GM23248 (cell line): ENCODE data around the gene CSF1R. TPM values are rescaled to one million over a fixed set of nuclear protein-coding genes. Genes with fewer than 3 reads are reported as not detected.

ENCODE experiments used
- DNase-seq: peaks from one replicate; pipeline ENCODE4 v3.0.0-alpha.2; 2015
- H2AFZ ChIP-seq: fragments of 200-600 bp; sonication (generic); 2 replicates; pipeline ENCODE4 v1.6.1; 2016; ENCODE audit warnings: antibody characterized with exemption
- H3F3A ChIP-seq: fragments of 200-600 bp; sonication (generic); 2 replicates; pipeline ENCODE4 v1.6.1; 2016; ENCODE audit warnings: mild to moderate bottlenecking, antibody characterized with exemption, mixed run types; ENCODE audit not compliant: insufficient read depth
- H3K27ac ChIP-seq: fragments of 200-600 bp; sonication (generic); 2 replicates; pipeline ENCODE4 v1.5.1; 2016; ENCODE audit warnings: mild to moderate bottlenecking
- H3K27me3 ChIP-seq: fragments of 200-600 bp; sonication (generic); replicated peaks from 2 replicates; pipeline ENCODE4 v1.6.1; 2016; ENCODE audit warnings: mild to moderate bottlenecking; ENCODE audit not compliant: insufficient read depth
- H3K36me3 ChIP-seq: fragments of 200-600 bp; sonication (generic); 2 replicates; pipeline ENCODE4 v1.6.1; 2016; ENCODE audit warnings: low read depth, mild to moderate bottlenecking
- H3K4me1 ChIP-seq: fragments of 200-600 bp; sonication (generic); 2 replicates; pipeline ENCODE4 v1.6.1; 2016; ENCODE audit warnings: mild to moderate bottlenecking; ENCODE audit not compliant: insufficient read depth
- H3K4me2 ChIP-seq: fragments of 200-600 bp; sonication (generic); one replicate; pipeline ENCODE4 v1.6.1; 2016; ENCODE audit warnings: mild to moderate bottlenecking; ENCODE audit not compliant: unreplicated experiment
- H3K4me3 ChIP-seq: fragments of 200-600 bp; sonication (generic); 2 replicates; pipeline ENCODE4 v1.5.1; 2016; ENCODE audit warnings: mild to moderate bottlenecking
- H3K79me2 ChIP-seq: fragments of 200-600 bp; sonication (generic); 2 replicates; pipeline ENCODE4 v1.6.1; 2016; ENCODE audit warnings: mild to moderate bottlenecking; ENCODE audit not compliant: insufficient read depth
- H3K9ac ChIP-seq: fragments of 200-600 bp; sonication (generic); 2 replicates; pipeline ENCODE4 v1.6.1; 2016; ENCODE audit warnings: mild to moderate bottlenecking
- H3K9me2 ChIP-seq: fragments of 200-600 bp; sonication (generic); 2 replicates; pipeline ENCODE4 v1.6.1; 2016; ENCODE audit warnings: mixed run types, mild to moderate bottlenecking, moderate library complexity; ENCODE audit not compliant: insufficient read depth
- H3K9me3 ChIP-seq: fragments of 200-600 bp; sonication (generic); one replicate; pipeline ENCODE4 v1.6.1; 2017; ENCODE audit warnings: low read depth
- H4K20me1 ChIP-seq: fragments of 200-600 bp; sonication (generic); 2 replicates; pipeline ENCODE4 v1.6.0; 2016; ENCODE audit not compliant: insufficient read depth
- EZH2 ChIP-seq: fragments of 200-600 bp; sonication (generic); IDR thresholded peaks from 2 replicates; pipeline ENCODE4 v1.6.1; 2018; ENCODE audit warnings: antibody characterized with exemption, mild to moderate bottlenecking; ENCODE audit not compliant: insufficient read depth, poor library complexity, severe bottlenecking
- EZH2phosphoT487 ChIP-seq: fragments of 200-600 bp; sonication (generic); IDR thresholded peaks from 2 replicates; pipeline ENCODE4 v1.6.1; 2018; ENCODE audit warnings: antibody characterized with exemption, moderate library complexity, mild to moderate bottlenecking, low read depth; ENCODE audit not compliant: insufficient read depth
- whole genome bisulfite sequencing, 2 experiments: methylation state at CpG; one replicate each; pipeline ENCODE4 v1.1.6; 2015 to 2017; ENCODE audit warnings: low lambda C conversion rate in 2 of 2, low coverage in 1 of 2; ENCODE audit errors: missing lambda C conversion rate in 2 of 2; 5-methylcytosine and 5-hydroxymethylcytosine counted together
- in situ Hi-C: fragments of 300-500 bp; cut with MboI; formaldehyde crosslinking; loops from 2 replicates; pipeline ENCODE4 v1.15.0; 2020
- polyA plus RNA-seq: library from polyadenylated mRNA; unstranded; fragments of >200 nt; fragmentation: Nextera tagmentation; extraction: Ambion mirVana; gene quantifications from 2 replicates; pipeline ENCODE4 v1.2.1, GENCODE V29; 2016
- total RNA-seq: library from RNA; depleted of rRNA; stranded (reverse); fragments of >200 nt; shearing (Covaris generic); gene quantifications from 2 replicates; pipeline ENCODE4 v1.2.3, GENCODE V29; 2014

Gene CSF1R
- total and polyA plus RNA-seq, 2 experiments from 2014 or later = 0.56 TPM; not detected in 1

DNA sequence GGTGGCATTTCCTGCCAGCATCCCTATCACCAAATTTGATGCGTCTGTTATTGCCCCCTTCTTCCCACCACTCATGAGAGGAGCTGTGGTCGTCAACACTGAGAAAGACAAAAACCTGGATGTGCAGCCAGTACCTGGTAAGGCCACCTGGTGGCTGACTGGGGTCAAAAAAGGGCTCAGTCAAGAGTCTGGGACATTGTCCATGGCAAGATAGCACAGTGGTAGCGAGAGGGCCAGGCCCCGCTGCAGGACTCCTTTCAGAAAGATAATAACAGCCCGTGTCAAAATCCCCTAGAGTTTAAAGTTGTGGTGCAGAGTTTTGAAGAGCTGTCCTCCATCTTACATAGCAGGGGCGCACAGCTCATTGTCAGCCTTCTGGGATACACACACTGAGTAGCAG is 40.8 kb downstream of the CSF1R start:
- no peak for DNase-seq
- peaks cover 29% of the 10 kb centered on the region for H3K79me2 ChIP-seq
- peaks cover 41% of the 10 kb centered on the region for H3F3A ChIP-seq
- H4K20me1 ChIP-seq = no peaks in the 10 kb centered on the region
- H3K4me1 ChIP-seq = peaks cover 32% of the 10 kb centered on the region
- no peak overlapping the region for H2AFZ ChIP-seq
- no peak overlapping the region for H3K4me3 ChIP-seq
- H3K36me3 ChIP-seq = peaks cover 70% of the 10 kb centered on the region
- H3K9ac ChIP-seq = no peak overlapping the region
- no peak overlapping the region for H3K27ac ChIP-seq
- no peaks in the 10 kb centered on the region for H3K27me3 ChIP-seq
- WGBS, 2 experiments = 94% methylated on average over 6 of the region's 6 CpGs
- TF ChIP-seq EZH2phosphoT487 (no peak), EZH2 (no peak)
- no peak overlapping the region for H3K4me2 ChIP-seq
- H3K9me2 ChIP-seq = no peaks in the 10 kb centered on the region
- no peaks in the 10 kb centered on the region for H3K9me3 ChIP-seq
- in situ Hi-C loops = no loop called here

DNA sequence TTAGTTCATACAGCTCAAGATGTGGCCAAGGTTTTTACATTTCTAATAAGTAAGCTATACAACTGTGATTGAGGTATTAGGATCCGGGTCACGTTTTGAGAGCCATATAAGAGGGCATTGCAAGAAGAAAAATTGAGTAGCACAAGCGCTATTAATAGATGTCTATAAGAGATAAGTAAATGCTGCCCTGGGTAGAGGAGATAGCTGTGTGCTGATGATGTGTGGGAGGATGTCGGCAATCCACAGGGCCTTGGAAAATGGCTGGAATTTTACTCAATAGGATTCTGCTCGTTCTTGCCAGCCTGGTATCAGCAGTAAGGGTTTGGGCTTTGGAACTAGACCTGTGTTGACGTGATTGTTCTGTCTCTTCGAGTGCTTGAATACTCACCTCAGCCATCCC is 41.6 kb downstream of the CSF1R start:
- Histone ChIP-seq H3K27ac (peak overlapping the region; percentile 59), H3K4me3 (no peak overlapping the region), H3K27me3 (no peaks in the 10 kb centered on the region), H3K4me2 (peak overlapping the region; percentile 56), H3K9me3 (no peaks in the 10 kb centered on the region), H3K9me2 (no peaks in the 10 kb centered on the region), H3K9ac (0 out of 2 replicates have a peak overlapping the region, but pooled peaks have one; percentile 27), H2AFZ (no peak overlapping the region), H4K20me1 (no peaks in the 10 kb centered on the region), H3K79me2 (peaks cover 37% of the 10 kb centered on the region), H3K4me1 (peaks cover 23% of the 10 kb centered on the region), H3F3A (peaks cover 37% of the 10 kb centered on the region), H3K36me3 (peaks cover 71% of the 10 kb centered on the region)
- no peak for DNase-seq
- WGBS, 2 experiments = 90 to 91% methylated on average over 7 of the region's 7 CpGs
- in situ Hi-C loops = no loop called here
- TF ChIP-seq EZH2phosphoT487 (no peak), EZH2 (no peak)

DNA sequence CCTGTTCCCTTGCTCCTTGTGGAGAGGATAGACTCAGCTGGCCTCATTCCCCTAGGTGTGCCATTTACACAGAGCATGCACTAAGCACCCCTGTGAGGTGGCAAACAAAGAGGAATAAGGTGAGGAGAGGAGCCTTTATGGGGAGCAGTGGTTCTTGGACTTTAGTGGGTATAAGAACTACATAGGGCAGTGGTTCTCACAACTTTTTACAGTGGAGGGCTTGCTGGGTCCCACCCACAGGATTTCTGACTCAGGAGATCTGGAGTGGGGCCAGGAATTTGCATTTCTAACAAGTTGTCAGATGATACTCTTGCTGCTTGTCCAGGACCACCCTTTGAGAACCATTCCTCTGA is 42.0 kb downstream of the CSF1R start:
- DNase-seq = peak; percentile 72
- Histone ChIP-seq H3K9me3 (no peaks in the 10 kb centered on the region), H3K27me3 (no peaks in the 10 kb centered on the region), H3K36me3 (peaks cover 70% of the 10 kb centered on the region), H3K79me2 (peaks cover 41% of the 10 kb centered on the region), H3K27ac (peak overlapping the region; percentile 59), H2AFZ (no peak overlapping the region), H3K9me2 (no peaks in the 10 kb centered on the region), H3K4me2 (peak overlapping the region; percentile 56), H3K4me3 (no peak overlapping the region), H4K20me1 (no peaks in the 10 kb centered on the region), H3F3A (peaks cover 33% of the 10 kb centered on the region), H3K4me1 (peaks cover 19% of the 10 kb centered on the region), H3K9ac (peak overlapping the region; percentile 27; the same call in 1 of the 2 replicates)
- in situ Hi-C loops = no loop called here
- TF ChIP-seq EZH2 (no peak), EZH2phosphoT487 (no peak)

DNA sequence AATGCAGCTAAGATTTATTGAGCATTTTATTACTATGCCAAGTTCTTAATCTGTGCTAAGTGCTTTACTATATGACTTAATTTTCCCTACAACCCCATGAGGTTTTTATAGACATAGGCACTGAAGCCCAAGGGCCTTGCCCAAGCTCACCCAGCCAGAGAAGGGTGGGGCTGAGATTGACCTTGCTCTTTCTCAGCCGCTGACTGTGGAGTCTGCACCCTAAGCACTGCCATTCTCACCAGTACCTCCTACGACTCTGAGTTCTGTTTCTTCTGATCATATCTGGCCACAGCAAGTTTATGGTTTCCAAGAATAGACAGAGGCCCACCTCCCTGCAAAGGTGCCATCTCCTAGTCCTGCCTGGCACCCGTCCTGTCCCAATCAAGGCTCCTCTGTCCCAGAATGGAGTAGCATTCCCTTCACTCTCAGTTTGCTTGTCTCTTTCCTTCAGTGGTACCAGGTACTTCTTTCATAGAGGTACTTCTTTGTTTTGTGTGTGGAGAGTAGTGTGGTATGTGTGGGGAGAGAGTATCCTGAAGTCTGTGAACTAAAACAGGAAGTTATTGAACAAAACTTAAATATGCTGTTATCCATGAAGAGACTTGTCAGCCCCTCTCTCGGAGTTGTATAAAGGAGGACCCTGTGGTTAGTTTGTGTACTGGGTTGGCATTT is 42.6 kb downstream of the CSF1R start:
- Histone ChIP-seq H3K4me2 (peak overlapping the region; percentile 56), H3K9me3 (no peaks in the 10 kb centered on the region), H3K27ac (peak overlapping the region; percentile 59), H3K36me3 (peaks cover 74% of the 10 kb centered on the region), H3K79me2 (peaks cover 46% of the 10 kb centered on the region), H3K4me3 (no peak overlapping the region), H4K20me1 (no peaks in the 10 kb centered on the region), H2AFZ (no peak overlapping the region), H3K4me1 (peaks cover 19% of the 10 kb centered on the region), H3F3A (peaks cover 31% of the 10 kb centered on the region; the same call in 1 of the 2 replicates), H3K9me2 (no peaks in the 10 kb centered on the region), H3K9ac (peak overlapping the region; percentile 27; the same call in 1 of the 2 replicates), H3K27me3 (no peaks in the 10 kb centered on the region)
- WGBS, 2 experiments = 30 to 34% methylated on average over 4 of the region's 4 CpGs
- TF ChIP-seq EZH2phosphoT487 (no peak), EZH2 (no peak)
- DNase-seq = peak; percentile 41
- in situ Hi-C loops = no loop called here

DNA sequence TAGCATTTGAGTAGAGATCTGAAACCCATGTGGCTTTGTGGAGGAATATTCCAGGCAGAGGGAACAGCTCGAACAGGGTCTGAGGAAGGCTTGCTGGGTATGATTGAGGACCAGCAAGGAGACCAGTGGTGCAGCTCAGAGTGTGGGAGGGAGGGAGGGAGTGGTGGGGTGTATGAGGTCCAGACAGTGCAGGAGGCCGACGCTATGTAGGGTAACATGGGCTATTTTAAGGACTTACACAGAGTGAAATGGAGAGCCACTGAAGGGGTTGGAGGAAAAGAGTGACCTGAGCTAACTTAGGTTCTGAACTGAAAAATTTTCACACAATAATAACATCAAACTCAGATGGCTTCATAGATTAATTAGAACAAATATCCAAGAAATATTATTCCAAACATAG is 43.9 kb downstream of the CSF1R start:
- H3K4me1 ChIP-seq = peaks cover 20% of the 10 kb centered on the region
- peaks cover 76% of the 10 kb centered on the region for H3K36me3 ChIP-seq
- no peaks in the 10 kb centered on the region for H4K20me1 ChIP-seq
- 95 to 100% methylated on average over 3 of the region's 3 CpGs for WGBS, 2 experiments
- in situ Hi-C loops = no loop called here
- no peak for DNase-seq
- H3K79me2 ChIP-seq = peaks cover 50% of the 10 kb centered on the region
- no peak for TF ChIP-seq EZH2phosphoT487
- no peak for TF ChIP-seq EZH2
- no peak overlapping the region for H3K27ac ChIP-seq
- no peak overlapping the region for H3K9ac ChIP-seq
- H3K4me3 ChIP-seq = no peak overlapping the region
- no peaks in the 10 kb centered on the region for H3K9me2 ChIP-seq
- H3K4me2 ChIP-seq = no peak overlapping the region
- no peaks in the 10 kb centered on the region for H3K27me3 ChIP-seq
- H2AFZ ChIP-seq = no peak overlapping the region
- H3K9me3 ChIP-seq = no peaks in the 10 kb centered on the region
- H3F3A ChIP-seq = peaks cover 36% of the 10 kb centered on the region
